HG03575 (cell line): ENCODE results near the gene IGF2BP3.
"Not testable (repeated sequence)": the region's sequence is repeated elsewhere in the genome, so short reads cannot be mapped to it uniquely, and the experiment has no call there.

ENCODE experiments used
- ATAC-seq: cut with Tn5 transposase; IDR thresholded peaks from one replicate; pipeline ENCODE4 v1.9.1; 2021; ENCODE audit not compliant: unreplicated experiment, insufficient number of reproducible peaks, low FRiP score; ENCODE audit errors: extremely low read depth

The IGF2BP3 gene

GRCh38 chr7:23434147-23434917 is 36.0 kb downstream of the IGF2BP3 start:
- ATAC-seq, result no peak

GRCh38 chr7:23431702-23432199 is 38.5 kb downstream of the IGF2BP3 start:
- no peak for ATAC-seq

DNA sequence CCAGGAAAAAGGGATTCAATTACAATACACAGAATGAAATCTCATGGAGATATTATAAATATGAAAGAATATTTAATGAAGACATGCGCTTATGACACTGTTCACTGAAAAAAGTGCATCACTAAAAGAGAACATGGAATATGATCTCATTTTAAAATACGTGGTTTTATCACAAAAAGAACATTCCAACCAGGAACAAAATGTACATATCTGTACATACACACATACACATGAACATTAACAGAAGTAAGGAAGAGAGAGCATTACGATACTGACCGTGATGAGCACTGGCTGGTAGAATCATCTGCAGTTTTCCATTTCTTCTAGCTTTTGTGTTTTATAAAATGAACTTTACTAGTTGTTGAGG is 39.4 kb downstream of the IGF2BP3 start:
- ATAC-seq, result no peak

DNA sequence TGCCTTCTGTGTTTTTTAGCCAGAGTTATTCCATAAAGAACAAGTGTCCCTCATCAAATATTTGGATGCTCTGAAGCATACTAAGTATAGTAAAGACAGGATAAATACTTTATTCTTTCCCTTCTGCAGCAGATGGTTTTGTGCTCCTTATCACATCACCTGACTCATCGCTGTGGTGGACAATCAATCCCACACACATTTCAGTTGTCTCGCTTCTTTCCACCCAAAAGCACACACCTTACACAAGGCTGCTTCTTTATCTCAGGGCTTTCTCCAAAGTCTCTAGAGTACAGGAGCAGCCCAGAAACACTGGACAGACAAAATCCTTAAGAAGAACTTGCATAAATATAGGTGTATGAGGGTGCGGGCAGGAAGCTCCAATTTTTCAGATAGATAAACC is 43.4 kb downstream of the IGF2BP3 start:
- ATAC-seq, result no peak

DNA sequence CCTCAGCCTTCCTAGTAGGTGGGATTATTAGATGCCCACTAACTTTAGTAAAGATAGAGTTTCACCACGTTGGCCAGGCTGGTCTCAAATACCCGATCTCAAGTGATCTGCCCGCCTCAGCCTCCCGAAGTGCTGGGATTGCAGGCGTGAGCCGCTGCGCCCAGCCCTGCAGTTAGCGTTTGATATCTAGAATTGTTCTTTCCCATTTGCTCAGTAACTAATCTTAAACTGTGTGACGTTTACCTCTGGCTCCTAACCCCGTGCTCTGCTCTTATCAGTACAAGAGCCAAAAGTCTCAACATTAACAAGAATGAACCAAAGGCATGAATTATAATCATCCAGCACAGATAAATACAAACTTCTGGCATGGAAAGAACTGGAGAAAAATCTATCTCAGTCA is 47.4 kb downstream of the IGF2BP3 start:
- ATAC-seq, result no peak

- ATAC-seq, result no peak
Measured at GRCh38 chr7:23422384-23422783, 47.9 kb downstream of the IGF2BP3 start.

GRCh38 chr7:23419845-23420244 is 50.4 kb downstream of the IGF2BP3 start:
- ATAC-seq, result no peak

- no peak for ATAC-seq
Measured at GRCh38 chr7:23419160-23419559, 51.1 kb downstream of the IGF2BP3 start.

- ATAC-seq, result no peak
Measured at GRCh38 chr7:23418046-23418445, 52.2 kb downstream of the IGF2BP3 start.

GRCh38 chr7:23415198-23415597 is 55.1 kb downstream of the IGF2BP3 start:
- ATAC-seq, result no peak

DNA sequence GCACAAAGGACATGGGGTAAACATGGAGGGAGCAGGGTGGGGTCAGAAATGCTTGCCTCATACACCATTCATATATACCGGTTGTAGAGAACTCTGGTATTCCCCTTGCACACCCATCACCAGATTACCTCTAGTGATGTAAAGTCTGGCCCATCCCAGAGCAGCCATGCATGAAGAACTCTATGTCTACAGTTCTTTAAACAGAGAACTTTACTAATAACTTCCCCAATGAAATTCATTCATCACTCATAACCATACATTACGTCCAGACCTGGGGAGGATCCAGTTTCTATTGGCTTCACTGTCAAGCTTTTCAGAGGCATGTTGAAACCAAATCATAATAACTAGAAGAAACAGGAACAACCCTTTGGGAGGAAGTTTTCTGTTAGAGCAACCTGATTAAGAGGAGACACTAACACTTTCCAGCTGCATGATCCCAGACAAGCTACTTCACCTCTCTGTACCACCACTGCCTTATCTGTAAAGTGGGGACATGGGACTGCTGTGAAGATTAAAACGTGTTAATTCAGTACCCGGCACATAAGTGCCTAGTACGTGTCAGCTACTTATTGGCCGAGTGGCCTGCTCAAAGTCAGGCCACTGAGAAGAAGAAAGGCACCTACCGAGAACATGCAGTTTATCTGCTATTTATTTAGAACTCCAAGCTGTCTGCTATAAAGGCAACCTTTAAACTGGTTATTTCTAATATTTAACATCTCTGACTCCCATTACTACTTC is 59.7 kb downstream of the IGF2BP3 start:
- peak; percentile 86 for ATAC-seq

DNA sequence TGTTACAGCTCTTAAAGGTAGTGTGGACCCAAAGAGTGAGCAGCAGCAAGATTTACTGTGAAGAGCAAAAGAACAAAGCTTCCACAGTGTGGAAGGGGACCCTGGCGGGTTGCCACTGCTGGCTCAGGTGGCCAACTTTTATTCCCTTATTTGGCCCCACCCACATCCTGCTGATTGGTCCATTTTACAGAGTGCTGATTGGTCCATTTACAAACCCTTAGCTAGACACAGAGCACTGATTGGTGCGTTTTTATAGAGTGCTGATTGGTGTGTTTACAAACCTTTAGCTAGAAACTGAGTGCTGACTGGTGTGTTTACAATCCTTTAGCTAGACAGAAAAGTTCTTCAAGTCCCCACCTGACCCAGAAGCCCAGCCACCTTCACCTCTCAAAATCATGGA is 63.7 kb downstream of the IGF2BP3 start:
- ATAC-seq, result not testable (repeated sequence)

- ATAC-seq, result no peak
Measured at GRCh38 chr7:23405240-23405618, 65.1 kb downstream of the IGF2BP3 start.

DNA sequence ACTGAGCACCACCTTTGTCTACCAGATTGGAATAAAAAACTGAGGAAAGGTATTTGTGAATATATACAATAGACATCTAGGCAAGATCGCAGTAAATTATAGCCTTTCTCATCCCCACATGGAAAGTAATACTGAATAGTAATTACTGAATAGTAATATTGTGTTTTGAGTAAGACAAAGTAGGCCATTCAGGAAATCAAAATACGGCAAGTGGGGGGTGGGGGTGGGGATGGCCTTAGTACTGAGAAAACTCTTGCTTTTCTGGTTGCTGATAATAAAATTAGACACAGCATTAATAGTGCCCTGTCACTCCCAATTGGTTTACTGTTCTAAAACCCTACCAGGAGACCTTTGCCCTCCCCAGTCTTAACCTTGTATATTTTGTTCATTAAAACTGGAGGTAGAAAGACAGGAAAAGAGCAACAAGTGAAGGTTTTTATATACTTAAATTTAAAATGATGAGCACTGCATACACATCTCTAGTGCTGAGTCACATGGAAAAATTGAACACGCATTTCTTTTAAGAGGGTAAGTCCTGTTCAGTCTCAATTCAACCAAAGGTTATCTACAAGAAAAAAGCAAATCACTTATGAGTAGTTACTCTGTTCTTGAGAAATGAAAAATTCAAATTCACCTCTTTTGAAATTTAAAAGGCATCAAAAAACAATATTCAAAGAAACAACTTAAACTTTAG is 65.6 kb downstream of the IGF2BP3 start:
- no peak for ATAC-seq

- no peak for ATAC-seq
Measured at GRCh38 chr7:23403970-23404369, 66.3 kb downstream of the IGF2BP3 start.

DNA sequence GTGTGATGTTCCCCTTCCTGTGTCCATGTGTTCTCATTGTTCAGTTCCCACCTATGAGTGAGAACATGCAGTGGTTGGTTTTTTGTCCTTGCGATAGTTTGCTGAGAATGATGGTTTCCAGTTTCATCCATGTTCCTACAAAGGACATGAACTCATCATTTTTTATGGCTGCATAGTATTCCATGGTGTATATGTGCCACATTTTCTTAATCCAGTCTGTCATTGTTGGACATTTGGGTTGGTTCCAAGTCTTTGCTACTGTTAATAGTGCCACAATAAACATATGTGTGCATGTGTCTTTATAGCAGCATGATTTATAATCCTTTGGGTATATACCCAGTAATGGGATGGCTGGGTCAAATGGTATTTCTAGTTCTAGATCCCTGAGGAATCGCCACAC is 72.2 kb downstream of the IGF2BP3 start:
- ATAC-seq, result not testable (repeated sequence)

DNA sequence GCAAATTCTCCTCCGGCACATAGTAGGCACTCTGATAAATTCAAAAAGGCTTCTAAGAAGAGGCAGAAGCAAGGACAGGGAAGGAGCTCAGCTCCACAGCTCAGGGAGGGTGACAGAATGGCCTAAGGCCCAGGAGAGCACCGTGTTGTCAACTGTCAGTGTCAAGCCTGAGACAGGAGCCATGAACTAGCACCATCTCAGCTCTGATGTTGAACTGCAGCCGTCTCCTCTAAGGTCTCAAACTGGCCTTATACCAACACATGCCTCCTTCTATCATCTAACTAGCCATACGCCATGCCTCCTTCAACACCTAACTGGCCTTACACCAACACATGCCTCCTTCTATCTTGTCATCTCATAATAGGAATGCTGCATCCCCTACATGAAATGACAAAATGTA is 73.0 kb downstream of the IGF2BP3 start:
- no peak for ATAC-seq

- no peak for ATAC-seq
Measured at GRCh38 chr7:23396222-23397015, 73.9 kb downstream of the IGF2BP3 start.

- no peak for ATAC-seq
Measured at GRCh38 chr7:23394488-23395171, 75.7 kb downstream of the IGF2BP3 start.
